SK-N-SH treated with all-trans-retinoic acid at 6 μM for 48 hours (cell line): ENCODE data around the gene GTF2H1.

Experiments
- ATAC-seq: fragments of 200-7000 bp; cut with Tn5 transposase; 3 replicates; pipeline ENCODE4 v1.9.1; 2020; ENCODE audit warnings: mild to moderate bottlenecking, moderate library complexity
- ARNTL ChIP-seq: fragments of 450-650 bp; formaldehyde crosslinking; IDR thresholded peaks from 2 replicates; pipeline ENCODE4 v1.5.0; 2020; ENCODE audit warnings: low read depth, mild to moderate bottlenecking, moderate library complexity, borderline replicate concordance
- BACH2 ChIP-seq: fragments of 250-450 bp; sonication (Bioruptor Pico); IDR thresholded peaks from 2 replicates; pipeline ENCODE4 v1.9.0; 2021; ENCODE audit warnings: mild to moderate bottlenecking, borderline replicate concordance
- CREB5 ChIP-seq: fragments of 250-450 bp; sonication (Bioruptor Pico); IDR thresholded peaks from 2 replicates; pipeline ENCODE4 v1.5.1; 2020; ENCODE audit warnings: low read depth, mild to moderate bottlenecking, moderate library complexity
- CSDC2 ChIP-seq: fragments of 250-450 bp; sonication (Bioruptor Pico); IDR thresholded peaks from 2 replicates; pipeline ENCODE4 v1.5.0; 2020; ENCODE audit warnings: mild to moderate bottlenecking, moderate library complexity
- CSRNP3 ChIP-seq: fragments of 250-450 bp; sonication (Bioruptor Pico); IDR thresholded peaks from 2 replicates; pipeline ENCODE4 v1.5.1; 2021; ENCODE audit warnings: mild to moderate bottlenecking, moderate library complexity
- GLIS3 ChIP-seq: fragments of 250-450 bp; sonication (Bioruptor Pico); IDR thresholded peaks from 2 replicates; pipeline ENCODE4 v1.5.0; 2020; ENCODE audit warnings: mild to moderate bottlenecking, moderate library complexity
- ISL1 ChIP-seq: fragments of 250-450 bp; sonication (Bioruptor Pico); IDR thresholded peaks from 2 replicates; pipeline ENCODE4 v2.1.2; 2022; ENCODE audit warnings: mild to moderate bottlenecking, moderate library complexity
- OSR1 ChIP-seq: fragments of 250-450 bp; sonication (Bioruptor Pico); IDR thresholded peaks from 2 replicates; pipeline ENCODE4 v1.8.0; 2022; ENCODE audit warnings: moderate library complexity, mild to moderate bottlenecking, inconsistent platforms
- PATZ1 ChIP-seq: fragments of 250-450 bp; sonication (Bioruptor Pico); IDR thresholded peaks from 2 replicates; pipeline ENCODE4 v1.8.0; 2020; ENCODE audit warnings: mild to moderate bottlenecking, moderate library complexity, borderline replicate concordance
- POU6F1 ChIP-seq: fragments of 250-450 bp; sonication (Bioruptor Pico); IDR thresholded peaks from 2 replicates; pipeline ENCODE4 v1.8.0; 2021; ENCODE audit warnings: low read depth, mild to moderate bottlenecking, moderate library complexity, borderline replicate concordance
- PPARA ChIP-seq: fragments of 250-450 bp; sonication (Bioruptor Pico); IDR thresholded peaks from 2 replicates; pipeline ENCODE4 v1.5.0; 2020; ENCODE audit warnings: mild to moderate bottlenecking, borderline replicate concordance
- TCF4 ChIP-seq: fragments of 250-450 bp; sonication (Bioruptor Pico); IDR thresholded peaks from 2 replicates; pipeline ENCODE4 v1.8.0; 2021; ENCODE audit warnings: mild to moderate bottlenecking, moderate library complexity, borderline replicate concordance
- TSHZ2 ChIP-seq: fragments of 250-450 bp; sonication (Bioruptor Pico); IDR thresholded peaks from 2 replicates; pipeline ENCODE4 v1.5.0; 2020; ENCODE audit warnings: mild to moderate bottlenecking, moderate library complexity
- ZC3H10 ChIP-seq: fragments of 250-450 bp; sonication (Bioruptor Pico); IDR thresholded peaks from 2 replicates; pipeline ENCODE4 v1.5.1; 2021; ENCODE audit warnings: mild to moderate bottlenecking, moderate library complexity
- ZFP3 ChIP-seq: fragments of 250-450 bp; sonication (Bioruptor Pico); IDR thresholded peaks from 2 replicates; pipeline ENCODE4 v1.5.0; 2020; ENCODE audit warnings: mild to moderate bottlenecking, moderate library complexity
- ZFP30 ChIP-seq: fragments of 450-650 bp; formaldehyde crosslinking; IDR thresholded peaks from 2 replicates; pipeline ENCODE4 v1.5.0; 2022; ENCODE audit warnings: mild to moderate bottlenecking, moderate library complexity
- ZNF565 ChIP-seq: fragments of 450-650 bp; formaldehyde crosslinking; conservative IDR thresholded peaks from 2 replicates; pipeline ENCODE4 v1.5.0; 2020; ENCODE audit warnings: low read depth, mild to moderate bottlenecking, moderate library complexity
- ZNF70 ChIP-seq: fragments of 450-650 bp; formaldehyde crosslinking; IDR thresholded peaks from 2 replicates; pipeline ENCODE4 v1.5.0; 2020; ENCODE audit warnings: mild to moderate bottlenecking, moderate library complexity
- ZNF8 ChIP-seq: fragments of 450-650 bp; formaldehyde crosslinking; IDR thresholded peaks from 2 replicates; pipeline ENCODE4 v1.5.0; 2020; ENCODE audit warnings: mild to moderate bottlenecking, moderate library complexity

The GTF2H1 gene

GRCh38 chr11:18312663-18313420 lies 9.5 kb upstream of the GTF2H1 start:
- peak; percentile 99 for ATAC-seq
- TF ChIP-seq ZFP30 (CRISPR knock-in tag) (no peak), OSR1 (CRISPR knock-in tag) (no peak), ZNF70 (CRISPR knock-in tag) (no peak), CSRNP3 (CRISPR knock-in tag) (no peak), TSHZ2 (CRISPR knock-in tag) (no peak), PATZ1 (CRISPR knock-in tag) (no peak), ISL1 (peak; percentile 71), PPARA (CRISPR knock-in tag) (no peak)

- ATAC-seq, result peak; percentile 49
- TF ChIP-seq BACH2 (no peak), GLIS3 (CRISPR knock-in tag) (no peak), TSHZ2 (CRISPR knock-in tag) (no peak), ZFP30 (CRISPR knock-in tag) (no peak), OSR1 (CRISPR knock-in tag) (no peak), CREB5 (CRISPR knock-in tag) (no peak), ARNTL (CRISPR knock-in tag) (no peak), CSRNP3 (CRISPR knock-in tag) (no peak), ZFP3 (CRISPR knock-in tag) (no peak), CSDC2 (CRISPR knock-in tag) (no peak), ZNF8 (CRISPR knock-in tag) (no peak), ZC3H10 (CRISPR knock-in tag) (no peak), ZNF565 (CRISPR knock-in tag) (no peak), PATZ1 (CRISPR knock-in tag) (no peak), ZNF70 (CRISPR knock-in tag) (no peak), TCF4 (CRISPR knock-in tag) (no peak), POU6F1 (CRISPR knock-in tag) (no peak)
These were observed 8.2 kb upstream of the GTF2H1 start for GRCh38 chr11:18313965-18314763.
